Omental fat pad (tissue), 4 donors: ENCODE measurements around the gene COPB2. TPM values are rescaled to one million over a fixed set of nuclear protein-coding genes. Genes with fewer than 3 reads are reported as not detected.
A peak's percentile ranks its signal among the peaks of the same experiment; 100 is the strongest.
"Not testable (repeated sequence)": the region's sequence is repeated elsewhere in the genome, so short reads cannot be mapped to it uniquely, and the experiment has no call there.

Source experiments
- ATAC-seq: fragments of 150-250 bp; one replicate; pipeline ENCODE4 v1.9.1; 2016; ENCODE audit warnings: mild to moderate bottlenecking, moderate library complexity; ENCODE audit not compliant: low FRiP score
- DNase-seq: peaks from one replicate; pipeline ENCODE4 v3.0.0-alpha.2; 2019; ENCODE audit warnings: low spot score
- total RNA-seq, 4 donors: library from RNA; depleted of rRNA; stranded (reverse); fragments of >200 nt; gene quantifications; one replicate each; pipeline ENCODE4 v1.1.0, GENCODE V29; 2016
- TF ChIP-seq, protein P1 (sequence below), 3 donors: fragments of 450-650 bp; IDR thresholded peaks; one replicate each; pipeline ENCODE4 v1.5.1; 2016 to 2017; ENCODE audit warnings: antibody characterized with exemption in 3 of 3, mild to moderate bottlenecking in 3 of 3, moderate library complexity in 2 of 3

The COPB2 gene
- total RNA-seq, 4 donors from 2014 or later, result 77.1 to 97.6 (median 91.1) TPM

DNA sequence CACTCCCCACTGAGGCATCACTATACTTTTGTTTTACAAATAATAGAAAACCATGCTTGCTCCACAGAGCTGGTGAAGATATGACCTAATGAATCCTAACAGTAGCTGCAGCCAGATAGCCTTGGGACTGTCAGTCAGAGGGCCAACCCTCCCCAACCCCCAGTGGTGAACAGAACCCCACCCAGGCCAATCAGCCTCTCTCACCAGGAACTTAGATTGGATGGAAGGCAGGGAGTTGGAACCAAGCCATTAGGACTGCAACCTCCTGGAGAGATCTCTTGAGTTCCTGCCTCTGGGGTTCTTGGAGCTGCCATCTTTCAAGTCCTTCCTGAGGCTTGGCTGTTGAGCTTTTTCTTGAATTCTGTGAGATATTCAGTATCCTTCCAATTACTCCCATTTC lies 48.7 kb downstream of the COPB2 start:
- ATAC-seq (no peak), DNase-seq (no peak)
- TF ChIP-seq, protein P1, sequence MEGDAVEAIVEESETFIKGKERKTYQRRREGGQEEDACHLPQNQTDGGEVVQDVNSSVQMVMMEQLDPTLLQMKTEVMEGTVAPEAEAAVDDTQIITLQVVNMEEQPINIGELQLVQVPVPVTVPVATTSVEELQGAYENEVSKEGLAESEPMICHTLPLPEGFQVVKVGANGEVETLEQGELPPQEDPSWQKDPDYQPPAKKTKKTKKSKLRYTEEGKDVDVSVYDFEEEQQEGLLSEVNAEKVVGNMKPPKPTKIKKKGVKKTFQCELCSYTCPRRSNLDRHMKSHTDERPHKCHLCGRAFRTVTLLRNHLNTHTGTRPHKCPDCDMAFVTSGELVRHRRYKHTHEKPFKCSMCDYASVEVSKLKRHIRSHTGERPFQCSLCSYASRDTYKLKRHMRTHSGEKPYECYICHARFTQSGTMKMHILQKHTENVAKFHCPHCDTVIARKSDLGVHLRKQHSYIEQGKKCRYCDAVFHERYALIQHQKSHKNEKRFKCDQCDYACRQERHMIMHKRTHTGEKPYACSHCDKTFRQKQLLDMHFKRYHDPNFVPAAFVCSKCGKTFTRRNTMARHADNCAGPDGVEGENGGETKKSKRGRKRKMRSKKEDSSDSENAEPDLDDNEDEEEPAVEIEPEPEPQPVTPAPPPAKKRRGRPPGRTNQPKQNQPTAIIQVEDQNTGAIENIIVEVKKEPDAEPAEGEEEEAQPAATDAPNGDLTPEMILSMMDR (IDR thresholded peaks at IDR 0.05), result no peak

DNA sequence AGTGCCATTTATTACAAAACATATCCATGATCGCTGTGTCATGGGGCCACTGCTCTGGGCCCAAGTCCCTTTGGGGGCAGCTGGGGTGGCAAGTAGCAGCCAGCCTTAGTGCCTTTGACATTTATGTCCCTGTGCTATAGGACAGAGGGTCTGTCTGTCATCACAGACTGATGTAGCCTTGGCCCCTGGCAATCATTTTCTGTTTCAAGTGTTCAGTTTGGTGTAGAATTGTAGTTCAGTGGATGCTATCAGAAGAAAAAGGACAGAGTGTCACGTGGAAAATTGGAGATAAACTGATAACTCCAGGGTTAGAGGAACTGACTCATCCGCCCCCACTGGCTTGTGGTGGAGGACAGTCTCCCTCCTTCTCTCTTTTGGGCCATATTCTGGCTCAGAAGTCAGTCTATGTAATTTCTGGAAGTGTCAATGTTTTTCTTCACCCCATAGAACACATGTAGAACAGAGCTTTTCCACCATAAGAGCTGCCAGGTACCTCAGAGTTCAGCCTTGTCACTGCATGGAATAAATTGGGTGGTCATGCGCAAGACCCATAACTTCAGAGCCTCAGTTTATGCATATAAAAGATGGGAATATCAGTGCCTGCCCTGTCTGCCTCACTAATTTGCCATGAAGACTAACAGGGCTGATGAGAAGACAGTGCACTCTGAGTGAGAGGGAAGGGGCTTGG lies 50.1 kb downstream of the COPB2 start:
- DNase-seq (no peak), ATAC-seq (no peak)
- TF ChIP-seq, protein P1 (IDR thresholded peaks at IDR 0.05), result no peak

DNA sequence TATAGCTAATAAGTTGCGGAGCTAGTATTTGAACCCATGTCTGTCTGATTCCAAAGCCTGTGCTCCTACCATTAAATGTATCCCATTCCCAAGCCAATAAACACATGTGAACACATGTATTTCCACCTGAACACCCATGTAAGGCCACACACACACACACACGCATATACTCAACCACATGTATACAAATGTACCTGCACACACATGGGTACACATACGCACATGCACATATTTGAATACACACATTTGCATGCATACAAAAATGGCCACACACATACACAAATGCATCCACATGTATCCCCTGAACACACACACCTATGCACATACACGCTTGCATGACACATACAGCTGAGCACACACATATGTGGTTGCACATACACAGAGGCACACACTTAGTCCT lies 51.0 kb downstream of the COPB2 start:
- ATAC-seq (no peak), DNase-seq (no peak)
- TF ChIP-seq, protein P1 (IDR thresholded peaks at IDR 0.05), result no peak

DNA sequence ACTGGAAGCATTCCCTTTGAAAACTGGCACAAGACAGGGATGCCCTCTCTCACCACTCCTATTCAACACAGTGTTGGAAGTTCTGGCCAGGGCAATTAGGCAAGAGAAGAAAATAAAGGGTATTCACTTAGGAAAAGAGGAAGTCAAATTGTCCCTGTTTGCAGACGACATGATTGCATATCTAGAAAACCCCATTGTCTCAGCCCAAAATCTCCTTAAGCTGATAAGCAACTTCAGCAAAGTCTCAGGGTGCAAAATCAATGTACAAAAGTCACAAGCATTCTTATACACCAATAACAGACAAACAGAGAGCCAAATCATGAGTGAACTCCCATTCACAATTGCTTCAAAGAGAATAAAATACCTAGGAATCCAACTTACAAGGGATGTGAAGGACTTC lies 54.8 kb downstream of the COPB2 start:
- not testable (repeated sequence) for ATAC-seq, DNase-seq

DNA sequence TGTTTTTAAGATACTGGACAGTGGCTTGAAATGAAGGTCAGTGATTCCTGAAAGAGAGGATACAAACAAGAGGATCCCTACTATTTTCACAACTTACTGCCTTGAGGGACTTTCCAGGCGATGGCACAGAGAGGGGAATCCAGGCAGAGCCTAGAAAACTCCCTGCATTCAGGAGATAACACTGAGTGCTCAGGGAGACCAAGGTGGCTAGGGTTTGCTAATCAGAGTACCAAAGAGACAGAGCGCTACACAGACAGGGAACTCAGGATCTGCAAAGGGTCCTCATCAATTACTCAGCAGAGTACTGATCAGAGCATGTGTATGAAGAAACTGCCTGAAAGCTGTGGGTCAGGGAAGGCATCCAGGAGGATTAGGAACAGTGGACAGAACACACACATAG lies 57.4 kb downstream of the COPB2 start:
- TF ChIP-seq, protein P1 (IDR thresholded peaks at IDR 0.05), result no peak

DNA sequence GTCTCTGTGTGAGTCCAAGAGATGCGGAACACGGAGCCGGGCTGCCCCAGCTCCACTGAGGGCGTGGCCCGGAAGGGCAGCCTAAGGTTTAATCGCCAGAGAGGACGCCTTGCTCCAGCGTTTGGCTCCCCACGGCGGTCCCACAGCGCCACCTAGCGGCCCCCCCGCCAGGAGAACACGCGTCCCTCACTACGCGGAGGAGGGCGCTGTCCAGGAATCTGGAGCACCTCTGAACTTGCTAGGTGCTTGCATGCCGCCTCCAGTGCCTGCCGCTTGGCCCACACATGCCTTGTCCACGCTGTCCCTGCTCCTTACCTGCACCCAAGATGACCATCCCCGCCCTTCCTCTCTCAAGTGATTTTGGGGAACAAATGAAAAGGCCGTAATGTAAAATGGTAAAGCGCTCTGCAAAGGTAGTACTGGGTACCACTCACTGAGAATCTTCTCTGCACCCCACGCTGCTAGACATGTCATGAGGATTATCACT lies 60.0 kb downstream of the COPB2 start:
- DNase-seq, result peak; percentile 91
- peak; percentile 95 for ATAC-seq
- TF ChIP-seq, protein P1 (IDR thresholded peaks at IDR 0.05), result peak in 2 of 3 donors; percentile 56 to 89

More for the DNA sequence above, 57.4 kb downstream of the COPB2 start:
- no peak for DNase-seq
- ATAC-seq, result no peak

DNA sequence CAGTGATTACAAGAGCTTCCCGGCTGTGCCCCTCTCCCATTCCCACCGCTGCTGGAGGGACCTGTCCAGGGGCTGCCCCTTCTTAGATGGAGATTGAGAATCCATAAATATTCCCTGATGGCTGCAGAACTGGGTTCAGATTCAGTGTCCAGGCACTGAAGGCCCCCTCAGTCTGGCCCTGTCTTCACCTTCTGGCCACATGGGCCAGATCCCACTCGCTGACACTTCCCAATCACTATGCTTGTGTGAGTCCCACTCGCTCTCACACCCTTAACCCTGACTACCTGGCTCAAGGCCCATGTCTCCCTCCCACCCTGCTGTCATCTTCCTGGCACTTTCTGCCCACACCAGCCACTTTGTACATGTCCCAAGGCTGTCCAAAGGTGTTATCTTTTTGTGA lies 61.1 kb downstream of the COPB2 start:
- ATAC-seq (no peak), DNase-seq (no peak)
- TF ChIP-seq, protein P1 (IDR thresholded peaks at IDR 0.05), result no peak
